Karpas-422 (cell line): ENCODE data around the gene PLAU. TPM values are rescaled to one million over a fixed set of nuclear protein-coding genes. Genes with fewer than 3 reads are reported as not detected.

Experiments used
- DNase-seq: peaks from one replicate; pipeline ENCODE4 v3.0.0-alpha.2; 2015
- H2AFZ ChIP-seq: fragments of 200-600 bp; sonication (generic); 2 replicates; pipeline ENCODE4 v1.6.1; 2014; ENCODE audit warnings: antibody characterized with exemption, low read length, mixed read lengths
- H3K27ac ChIP-seq: fragments of 200-600 bp; sonication (generic); 2 replicates; pipeline ENCODE4 v1.5.1; 2014; ENCODE audit warnings: mild to moderate bottlenecking, low read length, moderate library complexity
- H3K27me3 ChIP-seq: fragments of 200-600 bp; sonication (generic); 2 replicates; pipeline ENCODE4 v1.6.1; 2014; ENCODE audit warnings: low read length, mixed read lengths
- H3K36me3 ChIP-seq: fragments of 200-600 bp; sonication (generic); 2 replicates; pipeline ENCODE4 v1.6.1; 2014; ENCODE audit warnings: low read length, mixed read lengths; ENCODE audit not compliant: insufficient read depth
- H3K4me1 ChIP-seq: fragments of 200-600 bp; sonication (generic); 2 replicates; pipeline ENCODE4 v1.6.1; 2014; ENCODE audit warnings: mild to moderate bottlenecking, low read length, mixed read lengths
- H3K4me2 ChIP-seq: fragments of 200-600 bp; sonication (generic); 2 replicates; pipeline ENCODE4 v1.6.1; 2014; ENCODE audit warnings: low read length, low read depth, mild to moderate bottlenecking; ENCODE audit not compliant: poor library complexity, severe bottlenecking
- H3K4me3 ChIP-seq: fragments of 200-600 bp; sonication (generic); 2 replicates; pipeline ENCODE4 v1.5.1; 2014; ENCODE audit warnings: mild to moderate bottlenecking, antibody characterized with exemption, low read length, mixed read lengths
- H3K79me2 ChIP-seq: fragments of 200-600 bp; sonication (generic); 2 replicates; pipeline ENCODE4 v1.6.1; 2014; ENCODE audit warnings: mild to moderate bottlenecking, low read length, mixed read lengths
- H3K9ac ChIP-seq: fragments of 200-600 bp; sonication (generic); 2 replicates; pipeline ENCODE4 v1.6.0; 2014; ENCODE audit warnings: low read length
- H3K9me2 ChIP-seq: fragments of 200-600 bp; sonication (generic), shearing (Covaris generic); replicated peaks from 2 replicates; pipeline ENCODE4 v1.6.0; 2014; ENCODE audit warnings: mild to moderate bottlenecking, low read length, moderate library complexity; ENCODE audit not compliant: insufficient read depth
- H3K9me3 ChIP-seq: fragments of 300-700, 200-600 bp; sonication (generic); 2 replicates; pipeline ENCODE4 v1.6.1; 2014; ENCODE audit warnings: low read length, mixed read lengths
- H4K20me1 ChIP-seq: fragments of 200-600 bp; sonication (generic); 2 replicates; pipeline ENCODE4 v1.6.1; 2014; ENCODE audit warnings: mild to moderate bottlenecking, antibody characterized with exemption, low read length, low read depth; ENCODE audit not compliant: insufficient read depth
- total RNA-seq: library from RNA; depleted of rRNA; stranded (reverse); fragments of >200 nt; shearing (Covaris generic); gene quantifications from 2 replicates; pipeline ENCODE4 v1.2.3, GENCODE V29; 2014; ENCODE audit warnings: low replicate concordance

PLAU gene
- total RNA-seq, 1 experiment from 2014 or later = 3.2 TPM

DNA sequence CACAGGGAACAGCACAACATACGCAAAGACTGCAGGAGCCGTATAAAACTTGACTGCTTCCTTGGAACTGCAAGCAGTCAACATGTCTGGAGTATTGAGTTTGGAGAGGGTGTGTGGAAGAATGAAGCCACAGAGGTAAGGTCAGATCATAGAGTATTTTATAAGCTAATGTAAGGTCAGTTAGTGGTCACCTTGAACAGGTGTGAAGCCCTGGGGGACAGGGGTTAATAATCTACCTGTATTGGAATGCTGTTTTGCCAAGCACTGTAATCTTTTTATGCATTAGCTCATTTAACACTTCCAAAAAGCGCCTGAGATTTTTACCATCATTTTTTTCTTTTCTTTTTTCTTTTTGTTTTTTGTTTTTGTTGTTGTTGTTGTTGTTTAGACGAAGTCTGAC lies 23.1 kb downstream of the PLAU start:
- Histone ChIP-seq H3K9me2 (no peaks in the 10 kb centered on the region), H2AFZ (no peak overlapping the region), H3K4me3 (no peak overlapping the region), H3K79me2 (no peaks in the 10 kb centered on the region), H3K36me3 (no peaks in the 10 kb centered on the region), H3K27me3 (no peaks in the 10 kb centered on the region), H3K4me2 (no peak overlapping the region), H3K9me3 (no peaks in the 10 kb centered on the region), H3K9ac (no peak overlapping the region), H3K4me1 (peaks cover 6% of the 10 kb centered on the region), H4K20me1 (no peaks in the 10 kb centered on the region), H3K27ac (no peak overlapping the region)
- DNase-seq = no peak

DNA sequence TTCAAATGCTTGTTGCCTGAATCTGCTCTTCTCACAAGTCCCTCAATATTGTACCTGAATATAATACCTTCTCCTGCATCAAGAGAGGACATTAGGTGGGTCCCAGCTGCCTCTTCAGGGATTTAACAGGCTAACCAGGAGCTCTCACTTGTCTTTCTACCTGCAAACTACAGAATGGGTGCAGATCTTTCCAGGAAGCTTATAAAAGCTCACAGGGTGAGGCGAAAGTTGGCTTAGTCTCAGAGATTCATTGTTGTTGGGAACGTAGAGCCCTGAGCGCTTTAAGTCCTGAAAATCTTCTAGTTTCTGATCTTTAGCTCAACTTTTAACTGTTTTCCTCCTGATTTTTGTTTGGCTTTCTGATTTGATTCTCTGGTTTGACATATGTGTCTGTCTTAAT lies 25.0 kb downstream of the PLAU start:
- Histone ChIP-seq H4K20me1 (no peaks in the 10 kb centered on the region), H3K9ac (no peak overlapping the region), H3K9me3 (no peaks in the 10 kb centered on the region), H3K36me3 (no peaks in the 10 kb centered on the region), H3K4me1 (peaks cover 13% of the 10 kb centered on the region), H3K27me3 (no peaks in the 10 kb centered on the region), H2AFZ (no peak overlapping the region), H3K27ac (no peak overlapping the region), H3K4me3 (no peak overlapping the region), H3K79me2 (no peaks in the 10 kb centered on the region), H3K4me2 (no peak overlapping the region), H3K9me2 (no peaks in the 10 kb centered on the region)
- DNase-seq = no peak

GRCh38 chr10:73937333-73938043 lies 26.6 kb downstream of the PLAU start:
- no peaks in the 10 kb centered on the region for H3K79me2 ChIP-seq
- no peak overlapping the region for H3K4me2 ChIP-seq
- DNase-seq = no peak
- H3K36me3 ChIP-seq = no peaks in the 10 kb centered on the region
- H3K9ac ChIP-seq = no peak overlapping the region
- no peaks in the 10 kb centered on the region for H3K9me2 ChIP-seq
- no peak overlapping the region for H3K4me3 ChIP-seq
- no peak overlapping the region for H2AFZ ChIP-seq
- H3K4me1 ChIP-seq = peaks cover 9% of the 10 kb centered on the region
- no peak overlapping the region for H3K27ac ChIP-seq
- H3K9me3 ChIP-seq = no peaks in the 10 kb centered on the region
- no peaks in the 10 kb centered on the region for H3K27me3 ChIP-seq
- no peaks in the 10 kb centered on the region for H4K20me1 ChIP-seq

GRCh38 chr10:73940634-73941221 lies 29.8 kb downstream of the PLAU start:
- Histone ChIP-seq H3K36me3 (no peaks in the 10 kb centered on the region), H3K4me1 (peaks cover 9% of the 10 kb centered on the region), H3K9me3 (no peaks in the 10 kb centered on the region), H3K9ac (peak overlapping the region; percentile 22; the same call in 1 of the 2 replicates), H4K20me1 (no peaks in the 10 kb centered on the region), H3K79me2 (no peaks in the 10 kb centered on the region), H3K4me3 (peak overlapping the region; percentile 23; the same call in 1 of the 2 replicates), H3K4me2 (peak overlapping the region; percentile 51), H2AFZ (peak overlapping the region; percentile 79), H3K27ac (no peak overlapping the region), H3K9me2 (no peaks in the 10 kb centered on the region), H3K27me3 (no peaks in the 10 kb centered on the region)
- DNase-seq = peak; percentile 89

- H3K27me3 ChIP-seq = no peaks in the 10 kb centered on the region
- no peaks in the 10 kb centered on the region for H3K79me2 ChIP-seq
- no peak for DNase-seq
- peak overlapping the region; percentile 79; the same call in 1 of the 2 replicates for H2AFZ ChIP-seq
- no peak overlapping the region; the same call in 1 of the 2 replicates for H3K4me3 ChIP-seq
- H3K9ac ChIP-seq = no peak overlapping the region
- no peaks in the 10 kb centered on the region for H4K20me1 ChIP-seq
- no peak overlapping the region for H3K27ac ChIP-seq
- no peaks in the 10 kb centered on the region for H3K9me2 ChIP-seq
- H3K9me3 ChIP-seq = no peaks in the 10 kb centered on the region
- peak overlapping the region; percentile 51 for H3K4me2 ChIP-seq
- H3K4me1 ChIP-seq = peaks cover 9% of the 10 kb centered on the region
- H3K36me3 ChIP-seq = no peaks in the 10 kb centered on the region
Observed at GRCh38 chr10:73941300-73941699, 30.4 kb downstream of the PLAU start.

- Histone ChIP-seq H3K4me2 (no peak overlapping the region), H3K36me3 (no peaks in the 10 kb centered on the region), H3K27me3 (no peaks in the 10 kb centered on the region), H2AFZ (no peak overlapping the region), H3K79me2 (no peaks in the 10 kb centered on the region), H3K4me1 (peaks cover 9% of the 10 kb centered on the region), H3K4me3 (no peak overlapping the region), H3K9me2 (no peaks in the 10 kb centered on the region), H3K9ac (no peak overlapping the region), H3K9me3 (no peaks in the 10 kb centered on the region), H3K27ac (no peak overlapping the region), H4K20me1 (no peaks in the 10 kb centered on the region)
- DNase-seq = no peak
Observed at GRCh38 chr10:73944356-73945100, 33.6 kb downstream of the PLAU start.

DNA sequence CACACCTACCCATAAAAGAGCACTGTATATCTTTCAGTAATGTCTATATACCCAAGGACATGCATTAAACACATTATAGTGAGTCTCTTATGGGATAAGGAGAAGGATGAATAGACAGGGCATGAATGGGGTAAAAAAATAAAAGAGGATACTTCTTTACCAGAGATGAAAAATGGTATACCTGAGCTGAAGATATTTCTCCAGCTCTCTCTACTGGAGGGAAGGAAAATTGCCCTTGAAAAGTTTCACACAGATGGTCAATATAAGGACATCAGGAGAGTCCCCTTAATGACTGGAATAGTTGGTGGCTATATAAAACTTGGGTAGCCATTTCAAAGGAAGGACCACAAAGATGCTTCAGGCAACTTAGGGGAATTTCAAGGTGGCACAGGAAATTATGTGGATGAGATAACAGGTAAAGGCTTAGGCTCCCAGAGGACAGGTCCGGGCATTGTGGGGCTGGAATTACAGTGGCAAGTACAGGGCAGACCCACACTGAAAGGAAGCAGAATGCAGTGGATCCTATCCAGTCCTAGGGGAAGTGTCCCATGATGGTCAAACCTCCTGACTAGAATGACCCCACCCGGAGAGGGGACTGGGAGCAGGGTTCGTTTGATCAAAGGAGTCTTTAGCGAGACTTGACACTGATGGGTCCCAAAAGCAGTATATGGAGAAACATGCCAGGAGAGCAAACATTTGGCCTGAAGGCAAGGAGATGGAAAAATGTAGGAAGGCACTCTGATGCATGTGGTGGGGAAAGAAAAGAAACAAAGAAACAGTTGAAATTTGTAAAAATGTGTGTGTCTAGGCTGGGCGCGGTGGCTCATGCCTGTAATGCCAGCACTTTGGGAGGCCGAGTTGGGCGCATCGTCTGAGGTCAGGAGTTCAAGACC lies 35.6 kb downstream of the PLAU start:
- H4K20me1 ChIP-seq = no peaks in the 10 kb centered on the region
- no peaks in the 10 kb centered on the region for H3K36me3 ChIP-seq
- no peak overlapping the region for H3K27ac ChIP-seq
- no peak overlapping the region for H3K9ac ChIP-seq
- H3K4me1 ChIP-seq = no peaks in the 10 kb centered on the region
- H3K79me2 ChIP-seq = no peaks in the 10 kb centered on the region
- H3K9me2 ChIP-seq = no peaks in the 10 kb centered on the region
- no peak overlapping the region for H2AFZ ChIP-seq
- H3K4me2 ChIP-seq = no peak overlapping the region
- no peak overlapping the region for H3K4me3 ChIP-seq
- no peak for DNase-seq
- no peaks in the 10 kb centered on the region for H3K9me3 ChIP-seq
- no peaks in the 10 kb centered on the region for H3K27me3 ChIP-seq
